ENCODE data around the gene FGF9. TPM values are rescaled to one million over a fixed set of nuclear protein-coding genes. Genes with fewer than 3 reads are reported as not detected.

The FGF9 gene
- total RNA-seq, 1 experiment from 2014 or later, result 0.26 TPM

GRCh38 chr13:21674490-21675009, 3.7 kb downstream of the FGF9 start:
- no peaks in the 10 kb centered on the region for H3K36me3 Mint-ChIP-seq
- TF ChIP-seq MLX (CRISPR knock-in tag; IDR thresholded peaks at IDR 0.05) (no peak), JAZF1 (CRISPR knock-in tag; IDR thresholded peaks at IDR 0.05) (no peak), SMAD4 (CRISPR knock-in tag; IDR thresholded peaks at IDR 0.05) (no peak), CDX4 (CRISPR knock-in tag; IDR thresholded peaks at IDR 0.05; ENCODE audit: borderline replicate concordance) (no peak), NR2C2 (CRISPR knock-in tag; IDR thresholded peaks at IDR 0.05) (no peak), FOXJ3 (CRISPR knock-in tag; IDR thresholded peaks at IDR 0.05; ENCODE audit: borderline replicate concordance) (no peak)
- ChIA-PET CTCF (interaction anchor here (0.7 to 2.5 kb wide), 7 partner anchors 9 to 238 kb away, joined by 4 to 8 read pairs (median 5); partner anchors contain the start of gene MICU2), POLR2A (no interaction called here)
- peak; percentile 13 for ATAC-seq
- H3K27me3 Mint-ChIP-seq (ENCODE audit: low read depth), result peaks cover 84% of the 10 kb centered on the region
- H3K4me3 Mint-ChIP-seq, result peak overlapping the region; percentile 74
- H3K4me1 Mint-ChIP-seq, result peaks cover 34% of the 10 kb centered on the region
- H3K9me3 Mint-ChIP-seq, result no peaks in the 10 kb centered on the region
- peak; percentile 32 for DNase-seq (ENCODE audit: low spot score)
- H3K27ac Mint-ChIP-seq, result no peak overlapping the region

- ATAC-seq (no peak), DNase-seq (ENCODE audit: low spot score) (peak; percentile 57)
- Mint-ChIP-seq H3K36me3 (no peaks in the 10 kb centered on the region), H3K4me3 (peak overlapping the region; percentile 74), H3K27ac (no peak overlapping the region), H3K27me3 (ENCODE audit: low read depth) (peaks cover 79% of the 10 kb centered on the region), H3K9me3 (no peaks in the 10 kb centered on the region), H3K4me1 (peaks cover 34% of the 10 kb centered on the region)
- TF ChIP-seq AFF4 (CRISPR knock-in tag; IDR thresholded peaks at IDR 0.05; ENCODE audit: borderline replicate concordance), result no peak
- no peak for TF ChIP-seq CDX4 (CRISPR knock-in tag; IDR thresholded peaks at IDR 0.05; ENCODE audit: borderline replicate concordance)
- TF ChIP-seq, protein P1, sequence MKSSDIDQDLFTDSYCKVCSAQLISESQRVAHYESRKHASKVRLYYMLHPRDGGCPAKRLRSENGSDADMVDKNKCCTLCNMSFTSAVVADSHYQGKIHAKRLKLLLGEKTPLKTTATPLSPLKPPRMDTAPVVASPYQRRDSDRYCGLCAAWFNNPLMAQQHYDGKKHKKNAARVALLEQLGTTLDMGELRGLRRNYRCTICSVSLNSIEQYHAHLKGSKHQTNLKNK (CRISPR knock-in tag; IDR thresholded peaks at IDR 0.05), result no peak
- no peak for TF ChIP-seq FOXK1 (CRISPR knock-in tag; IDR thresholded peaks at IDR 0.05)
- TF ChIP-seq GABPB1 (CRISPR knock-in tag; IDR thresholded peaks at IDR 0.05), result no peak
- TF ChIP-seq, protein P2, sequence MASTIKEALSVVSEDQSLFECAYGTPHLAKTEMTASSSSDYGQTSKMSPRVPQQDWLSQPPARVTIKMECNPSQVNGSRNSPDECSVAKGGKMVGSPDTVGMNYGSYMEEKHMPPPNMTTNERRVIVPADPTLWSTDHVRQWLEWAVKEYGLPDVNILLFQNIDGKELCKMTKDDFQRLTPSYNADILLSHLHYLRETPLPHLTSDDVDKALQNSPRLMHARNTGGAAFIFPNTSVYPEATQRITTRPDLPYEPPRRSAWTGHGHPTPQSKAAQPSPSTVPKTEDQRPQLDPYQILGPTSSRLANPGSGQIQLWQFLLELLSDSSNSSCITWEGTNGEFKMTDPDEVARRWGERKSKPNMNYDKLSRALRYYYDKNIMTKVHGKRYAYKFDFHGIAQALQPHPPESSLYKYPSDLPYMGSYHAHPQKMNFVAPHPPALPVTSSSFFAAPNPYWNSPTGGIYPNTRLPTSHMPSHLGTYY (CRISPR knock-in tag; IDR thresholded peaks at IDR 0.05), result no peak
- no peak for TF ChIP-seq FOXP1 (CRISPR knock-in tag; IDR thresholded peaks at IDR 0.05; ENCODE audit: borderline replicate concordance)
- no peak for TF ChIP-seq NR1H2 (CRISPR knock-in tag; IDR thresholded peaks at IDR 0.05)
- no peak for TF ChIP-seq NR3C1 (CRISPR knock-in tag; conservative IDR thresholded peaks at IDR 0.05; ENCODE audit: low read depth)
- no peak for TF ChIP-seq ZNF263 (CRISPR knock-in tag; IDR thresholded peaks at IDR 0.05; ENCODE audit: low read depth)
- TF ChIP-seq JUN (CRISPR knock-in tag; IDR thresholded peaks at IDR 0.05), result no peak
- ChIA-PET CTCF (interaction anchor here (0.6 to 2.8 kb wide), 10 partner anchors 10 to 1066 kb away, joined by 3 to 16 read pairs (median 5); no protein-coding TSS in a partner anchor), POLR2A (interaction anchor here (0.7 kb wide), 2 partner anchors 244 to 458 kb away, joined by 3 read pairs; no protein-coding TSS in a partner anchor)
Measured at GRCh38 chr13:21675095-21675991, 4.5 kb downstream of the FGF9 start.
